ENCODE measurements around the gene MOB3B. TPM values are rescaled to one million over a fixed set of nuclear protein-coding genes. Genes with fewer than 3 reads are reported as not detected.
"Not testable (repeated sequence)": the region's sequence is repeated elsewhere in the genome, so short reads cannot be mapped to it uniquely, and the experiment has no call there.

The MOB3B gene
- total RNA-seq, 1 donor from 2014 or later: 0.91 TPM

DNA sequence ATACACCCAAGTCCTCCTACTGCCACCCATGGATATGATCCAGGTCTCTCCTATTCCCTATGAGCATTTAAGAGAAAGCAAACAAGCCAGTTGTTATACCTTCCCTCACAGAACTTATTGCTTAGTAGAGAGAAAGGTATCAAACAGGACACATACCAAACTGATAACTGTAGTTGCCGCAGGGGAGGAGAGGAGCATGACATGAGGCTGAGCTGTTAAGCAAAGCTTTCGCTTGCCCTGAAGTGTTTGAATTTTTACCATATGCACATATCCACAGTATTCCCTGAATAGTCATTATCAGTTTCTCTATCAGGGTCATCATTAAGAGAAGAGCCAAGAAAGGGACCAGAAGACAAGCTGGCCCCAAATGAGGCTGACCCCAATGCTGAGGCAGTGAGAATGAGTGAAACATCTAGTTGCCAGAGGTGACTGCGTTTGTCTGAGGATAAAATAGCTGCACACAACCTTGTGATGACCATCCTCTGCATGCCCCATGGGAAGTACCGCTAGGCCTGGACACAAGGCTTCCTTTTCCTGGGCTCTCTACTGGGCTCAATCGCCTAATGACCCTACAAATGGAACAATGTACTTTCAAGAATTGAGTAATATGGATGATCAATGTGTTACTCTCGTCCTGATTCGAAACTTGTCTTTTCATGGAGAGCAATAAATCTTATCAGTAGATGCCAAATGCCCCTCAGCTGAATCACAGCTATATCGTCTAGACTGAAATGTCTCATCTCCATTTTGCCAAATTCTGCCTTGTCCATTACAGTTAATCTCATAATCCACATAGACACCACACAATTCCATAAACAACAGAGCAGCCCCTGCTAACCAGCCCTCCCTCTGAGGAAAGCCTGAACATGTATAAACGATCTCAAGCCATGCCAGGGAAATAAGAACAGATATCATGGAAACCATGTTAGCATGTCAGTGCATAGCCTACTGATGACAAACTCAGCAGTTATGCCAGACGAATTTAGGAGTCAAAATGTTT lies 9.8 kb downstream of the MOB3B start:
- ATAC-seq (no peak), DNase-seq (ENCODE audit: low spot score) (no peak)

DNA sequence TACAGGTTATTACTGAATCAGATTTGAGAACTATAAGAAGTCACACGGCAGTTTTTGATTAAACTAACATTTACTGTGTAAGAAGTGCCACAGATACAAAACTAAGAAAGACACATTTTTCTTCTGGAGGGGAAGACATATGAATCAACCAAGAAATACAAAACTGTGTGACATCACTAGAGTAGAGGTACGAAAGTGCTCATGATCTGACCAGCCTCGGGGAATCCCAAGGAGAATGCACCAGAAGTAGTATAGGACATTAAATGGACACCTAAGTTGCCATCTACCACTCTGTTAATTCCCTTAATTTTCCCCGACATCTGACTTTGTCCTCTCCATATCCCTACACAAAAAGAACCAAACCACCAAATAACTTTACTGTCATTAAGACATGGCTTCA lies 10.8 kb downstream of the MOB3B start:
- no peak for DNase-seq (ENCODE audit: low spot score)

DNA sequence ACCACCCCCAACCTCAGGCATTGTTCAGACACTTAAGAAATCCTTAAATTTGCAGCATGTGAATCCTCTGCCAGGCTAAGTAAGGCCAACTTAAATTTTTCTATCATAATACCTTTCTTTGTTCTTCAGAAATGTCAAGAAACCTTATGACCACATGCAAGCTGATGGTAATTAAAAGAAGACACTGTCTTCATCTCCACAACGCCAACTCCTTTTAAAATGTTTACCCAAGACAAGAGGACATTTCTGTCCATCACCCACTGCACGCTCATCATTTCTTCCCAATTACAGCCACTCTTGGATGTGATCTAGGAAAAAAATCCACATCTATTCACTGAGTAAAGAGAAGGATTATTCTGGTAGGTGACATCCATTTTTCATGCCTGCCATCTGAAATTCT lies 11.6 kb downstream of the MOB3B start:
- DNase-seq (ENCODE audit: low spot score) (no peak), ATAC-seq (no peak)

More for the DNA sequence above, 10.8 kb downstream of the MOB3B start:
- no peak for ATAC-seq

DNA sequence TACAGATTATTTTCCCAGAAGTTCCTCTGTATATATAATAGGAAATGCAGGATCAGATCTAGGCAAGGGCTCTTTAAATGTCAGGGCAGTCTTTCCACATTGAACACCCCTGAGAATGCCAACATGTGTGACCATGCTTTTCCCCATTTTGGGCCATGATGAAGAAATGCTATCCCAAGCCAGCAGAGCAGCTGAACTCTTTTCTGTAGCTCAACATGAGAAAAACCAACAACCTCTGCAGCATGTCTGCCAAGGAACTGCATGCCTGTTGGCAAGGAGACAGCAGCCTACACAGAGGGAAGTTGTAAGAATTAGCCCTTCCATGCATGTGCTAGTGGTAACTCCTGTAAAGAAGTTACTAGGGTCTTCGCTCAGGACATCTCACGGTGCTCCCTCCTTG lies 15.1 kb downstream of the MOB3B start:
- no peak for ATAC-seq
- DNase-seq (ENCODE audit: low spot score): no peak

DNA sequence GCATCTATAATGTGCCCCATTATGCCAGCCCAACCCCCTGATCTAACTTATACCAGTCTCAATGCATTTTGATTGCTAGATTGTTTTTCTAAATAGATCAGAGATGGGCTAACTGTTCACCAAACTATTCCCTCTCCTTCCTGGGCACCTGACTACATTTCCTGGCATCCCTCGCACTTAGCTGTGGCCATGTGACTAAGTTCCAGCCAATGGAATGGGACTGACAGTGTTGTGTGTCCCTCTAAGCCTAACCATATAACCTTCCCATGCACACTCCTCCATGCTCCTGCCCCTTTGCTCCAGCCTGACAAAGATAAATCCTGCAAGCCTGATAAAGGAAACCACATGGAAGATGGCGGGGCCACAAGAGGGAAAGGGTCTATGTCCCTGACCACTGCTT lies 17.8 kb downstream of the MOB3B start:
- DNase-seq (ENCODE audit: low spot score) (no peak), ATAC-seq (no peak)

DNA sequence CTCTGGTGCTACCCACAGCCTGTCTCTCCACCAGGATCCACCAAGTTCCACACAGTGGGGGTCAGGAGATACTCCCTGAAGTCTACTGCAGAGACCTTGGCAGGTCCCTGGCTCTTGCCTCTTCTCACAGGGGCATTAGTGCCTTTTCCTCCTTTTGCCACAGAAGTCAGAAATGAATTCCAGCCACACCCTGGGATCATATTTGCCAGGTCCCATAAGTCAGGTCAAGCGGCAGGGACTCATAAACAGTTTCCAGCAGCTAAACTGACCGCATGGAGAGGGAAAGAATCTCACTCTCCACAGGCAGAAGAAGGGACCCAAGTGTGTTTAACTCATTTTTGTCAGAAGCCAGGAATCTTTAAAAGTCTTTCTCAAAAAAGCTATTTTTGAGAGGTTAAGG lies 18.8 kb downstream of the MOB3B start:
- DNase-seq (ENCODE audit: low spot score) (no peak), ATAC-seq (no peak)

DNA sequence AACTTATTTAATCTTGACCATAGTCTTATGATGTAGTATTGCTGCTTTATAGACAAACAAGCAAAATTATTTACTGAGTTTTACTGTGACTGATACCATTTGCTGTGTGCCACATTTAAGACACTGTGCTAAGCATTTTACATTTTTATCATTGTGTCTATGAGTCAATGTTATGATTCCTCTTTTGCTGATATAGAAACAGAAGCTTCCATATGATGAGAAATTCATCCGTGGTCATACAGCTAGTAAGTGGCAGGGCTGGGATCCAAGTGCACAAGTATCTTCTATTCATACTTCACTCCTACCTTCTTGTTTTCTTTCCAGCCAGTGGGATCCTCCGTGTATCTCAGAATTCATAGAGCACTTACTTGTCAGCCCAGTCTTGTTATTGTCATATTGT lies 22.6 kb downstream of the MOB3B start:
- DNase-seq (ENCODE audit: low spot score): no peak
- no peak for ATAC-seq

DNA sequence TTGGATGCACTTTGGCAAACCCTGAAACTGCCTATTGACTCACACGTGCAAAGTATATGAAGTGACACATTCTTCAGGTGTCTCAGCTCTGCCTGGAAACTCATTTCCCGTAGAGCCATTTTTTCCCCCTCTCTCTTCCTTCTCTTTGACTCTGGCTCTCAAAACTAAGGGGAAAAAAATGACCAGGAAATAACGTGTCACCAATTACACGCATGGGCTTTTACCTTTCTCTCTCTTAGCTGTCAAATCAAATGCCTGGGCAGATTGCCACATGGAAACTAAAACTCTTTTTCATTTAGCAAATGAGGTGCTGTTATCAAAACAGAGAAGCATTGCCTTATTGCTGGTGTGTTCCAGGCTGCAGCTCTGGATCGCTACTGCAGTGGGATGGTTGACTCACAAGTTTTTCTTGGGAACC lies 23.9 kb downstream of the MOB3B start:
- no peak for DNase-seq (ENCODE audit: low spot score)

DNA sequence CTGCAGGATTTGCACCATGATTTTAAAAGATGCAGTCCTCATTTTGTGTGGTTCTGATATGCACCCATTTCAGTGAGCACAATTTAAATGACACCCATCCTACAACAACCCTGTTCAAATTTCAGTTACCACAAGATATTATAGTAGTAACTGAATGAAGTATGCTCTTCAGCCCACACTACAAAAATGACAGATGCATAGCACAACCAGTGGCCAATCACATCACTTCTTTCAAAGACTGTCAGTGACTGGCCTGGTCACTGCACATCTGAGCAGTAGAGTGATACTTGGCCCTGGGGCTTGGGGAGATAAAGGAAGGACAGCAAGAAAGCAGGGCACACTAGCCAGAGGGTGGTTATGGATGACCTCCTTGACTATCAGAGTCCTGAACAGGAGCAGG lies 25.4 kb downstream of the MOB3B start:
- ATAC-seq (no peak), DNase-seq (ENCODE audit: low spot score) (no peak)

More for the DNA sequence above, 23.9 kb downstream of the MOB3B start:
- ATAC-seq: no peak

DNA sequence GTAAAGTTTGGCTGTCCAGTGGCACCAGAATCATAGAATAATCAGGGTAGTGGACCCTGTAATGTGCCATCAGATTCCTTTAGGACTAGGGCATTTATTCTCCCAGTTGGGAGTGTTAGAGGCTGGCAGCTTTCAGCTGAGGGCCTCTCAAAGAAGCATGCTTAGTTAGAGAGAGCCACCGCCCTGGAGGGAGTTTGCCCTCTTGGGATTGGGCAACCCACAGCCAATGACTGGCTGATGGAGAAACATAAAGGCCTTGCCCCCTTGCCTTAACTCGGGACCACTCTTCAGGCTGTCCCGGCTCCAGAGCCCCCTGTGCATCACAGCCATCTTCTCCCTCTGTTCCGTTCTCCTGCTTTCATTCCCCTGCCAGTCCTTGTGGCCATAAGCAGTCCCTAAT lies 26.0 kb downstream of the MOB3B start:
- DNase-seq (ENCODE audit: low spot score) (no peak), ATAC-seq (no peak)

DNA sequence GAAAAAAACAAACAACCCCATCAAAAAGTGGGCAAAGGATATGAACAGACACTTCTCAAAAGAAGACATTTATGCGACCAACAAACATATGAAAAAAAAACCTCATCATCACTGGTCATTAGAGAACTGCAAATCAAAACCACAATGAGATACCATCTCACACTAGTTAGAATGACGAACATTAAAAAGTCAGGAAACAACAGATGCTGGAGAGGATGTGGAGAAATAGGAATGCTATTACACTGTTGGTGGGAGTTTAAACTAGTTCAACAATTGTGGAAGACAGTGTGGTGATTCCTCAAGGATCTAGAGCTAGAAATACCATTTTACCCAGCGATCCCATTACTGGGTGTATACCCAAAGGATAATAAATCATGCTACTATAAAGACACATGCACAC lies 28.7 kb downstream of the MOB3B start:
- DNase-seq (ENCODE audit: low spot score); ATAC-seq: not testable (repeated sequence)

DNA sequence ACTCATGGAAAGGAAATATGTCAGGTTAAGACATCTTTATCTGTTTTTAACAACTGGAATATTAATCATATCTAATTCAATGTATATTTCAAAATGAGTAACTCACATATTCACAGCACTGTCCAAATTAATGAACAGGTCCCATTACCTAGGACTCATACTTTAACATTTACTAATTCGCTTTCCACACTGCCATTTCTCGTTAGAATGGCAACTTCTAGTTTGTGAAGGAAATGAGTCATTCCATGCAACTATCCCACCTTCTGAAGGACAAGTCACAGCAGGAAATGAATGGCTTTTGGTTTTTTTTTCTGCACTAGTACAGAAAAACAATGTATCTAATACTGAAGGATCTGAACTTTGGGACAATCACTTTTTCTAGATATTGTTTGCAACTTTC lies 30.2 kb downstream of the MOB3B start:
- ATAC-seq (no peak), DNase-seq (ENCODE audit: low spot score) (no peak)

DNA sequence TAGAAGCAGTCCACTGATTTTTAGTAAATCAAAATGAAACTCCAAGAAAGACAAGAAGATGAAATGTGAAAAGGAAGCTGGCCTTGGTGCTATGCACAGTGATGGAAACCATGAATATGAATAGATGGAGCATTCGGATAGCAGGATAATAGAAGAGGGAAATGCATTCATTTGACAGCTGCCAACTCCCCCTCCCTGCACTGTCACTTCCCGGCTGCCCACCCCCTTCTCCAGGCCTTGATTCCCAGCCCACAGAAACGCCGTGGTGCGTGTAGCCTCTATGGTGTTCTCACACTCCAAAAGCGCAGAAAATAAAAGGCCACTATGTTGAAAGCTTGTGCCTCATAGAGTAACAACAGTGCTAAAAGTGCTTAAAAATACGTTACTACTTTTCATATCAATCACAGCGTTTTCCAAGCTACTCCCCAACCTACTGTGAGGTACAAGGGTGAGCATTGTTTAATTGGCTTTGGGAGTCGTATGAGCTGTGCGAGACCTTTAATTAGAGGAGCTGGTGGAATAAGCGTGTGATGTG lies 31.7 kb downstream of the MOB3B start:
- DNase-seq (ENCODE audit: low spot score) (no peak), ATAC-seq (no peak)

DNA sequence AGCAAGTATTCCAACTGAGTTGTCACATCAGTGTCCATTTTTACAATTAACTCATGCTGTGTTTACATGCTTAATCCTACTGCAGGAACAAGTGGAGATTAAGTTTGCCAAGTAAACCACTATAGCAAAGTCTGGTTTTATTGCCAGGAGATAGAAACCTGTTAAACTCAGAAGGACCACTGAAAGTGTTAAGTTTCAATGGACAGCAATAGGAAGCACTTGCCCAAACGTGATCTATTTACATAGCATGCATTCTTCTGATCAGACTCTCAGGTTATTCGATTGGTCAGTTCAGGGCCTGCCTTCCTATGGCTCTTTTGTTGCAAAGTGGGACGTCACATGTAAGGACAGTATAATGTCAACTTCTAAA lies 33.5 kb downstream of the MOB3B start:
- no peak for ATAC-seq
- no peak for DNase-seq (ENCODE audit: low spot score)

DNA sequence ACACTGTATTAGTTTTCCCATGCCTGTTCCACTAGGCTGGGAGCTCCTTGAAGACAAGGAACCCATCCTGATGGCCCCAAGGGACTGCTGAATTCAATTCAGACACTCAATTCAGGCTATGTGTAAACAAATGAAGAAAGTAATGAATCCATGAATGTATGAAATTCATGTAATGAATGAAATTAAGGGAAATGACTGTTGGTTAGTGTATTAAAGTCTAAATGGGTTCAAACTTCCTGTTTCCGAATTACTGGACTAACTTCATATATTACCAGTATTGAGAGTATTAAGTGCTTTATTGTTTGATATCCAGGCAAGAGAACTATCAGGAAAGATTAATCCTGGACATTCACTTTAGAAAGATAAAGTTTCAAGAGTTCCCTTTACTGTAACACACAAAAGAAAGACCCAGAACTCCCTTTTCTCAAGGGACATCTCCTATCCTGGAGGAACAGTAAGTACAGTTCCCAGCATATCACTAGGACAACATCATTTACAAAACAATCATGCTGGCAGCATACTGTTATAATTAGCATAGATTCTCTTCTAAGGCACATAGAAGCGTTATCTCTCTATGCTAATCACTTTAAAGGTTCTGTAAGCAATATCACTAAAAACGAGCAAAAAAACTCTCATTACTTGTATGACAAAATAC lies 34.0 kb downstream of the MOB3B start:
- ATAC-seq: no peak
- no peak for DNase-seq (ENCODE audit: low spot score)

DNA sequence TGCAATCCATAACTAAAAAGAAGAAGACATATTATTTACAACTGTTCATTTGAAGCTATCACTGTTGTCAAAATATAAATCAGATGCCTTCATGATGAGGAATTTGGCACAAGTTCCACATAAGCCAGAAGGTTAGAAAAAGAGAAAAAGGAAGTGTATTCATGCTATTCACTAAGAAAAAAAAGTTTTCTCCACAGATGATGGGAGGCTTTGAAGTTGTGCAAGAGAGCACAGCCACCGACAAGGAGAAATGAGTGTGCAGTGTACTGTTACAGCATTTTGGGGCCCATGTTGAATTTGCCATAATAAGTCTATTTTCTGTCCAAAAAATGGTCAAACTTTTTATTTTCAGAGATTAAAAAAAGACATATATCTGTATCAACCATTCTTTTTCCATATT lies 38.5 kb downstream of the MOB3B start:
- DNase-seq (ENCODE audit: low spot score) (no peak), ATAC-seq (no peak)

DNA sequence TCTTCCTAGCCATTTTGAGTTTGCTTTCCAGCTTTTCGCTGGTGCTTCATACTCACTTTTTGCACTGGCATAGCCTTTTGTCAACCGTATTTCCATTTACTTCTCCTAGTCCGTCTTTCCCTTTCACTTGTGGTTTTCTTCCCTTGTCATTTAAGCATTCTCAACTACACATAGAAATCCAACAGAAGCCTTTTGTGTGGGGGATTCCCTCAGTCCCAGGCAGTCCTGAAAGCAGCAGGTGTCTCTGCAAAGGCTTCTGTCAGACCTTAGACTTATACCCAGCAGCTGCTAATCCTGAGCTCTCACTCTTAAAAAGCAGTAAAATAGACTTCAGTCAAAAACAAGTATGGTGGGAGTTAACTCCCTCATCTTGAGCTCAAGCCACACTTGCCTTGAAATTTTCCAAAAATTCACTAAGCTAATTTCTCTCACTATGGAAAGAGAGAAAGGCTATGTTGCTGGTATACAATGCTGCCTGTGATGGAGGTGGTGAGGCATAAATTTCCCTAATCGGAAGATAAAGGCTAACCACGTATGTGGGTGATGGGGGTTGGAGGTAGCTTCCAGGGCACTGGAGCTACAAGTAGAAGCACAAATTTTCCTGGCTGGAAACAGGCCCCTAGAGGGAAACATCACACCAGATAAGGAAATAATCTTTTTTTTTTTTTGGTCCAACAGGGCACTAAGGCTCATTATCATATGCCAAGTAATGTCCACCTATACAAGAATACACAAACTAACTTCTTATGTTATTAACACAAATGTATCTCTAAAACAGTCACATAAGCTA lies 40.3 kb downstream of the MOB3B start:
- no peak for DNase-seq (ENCODE audit: low spot score)
- ATAC-seq: no peak

DNA sequence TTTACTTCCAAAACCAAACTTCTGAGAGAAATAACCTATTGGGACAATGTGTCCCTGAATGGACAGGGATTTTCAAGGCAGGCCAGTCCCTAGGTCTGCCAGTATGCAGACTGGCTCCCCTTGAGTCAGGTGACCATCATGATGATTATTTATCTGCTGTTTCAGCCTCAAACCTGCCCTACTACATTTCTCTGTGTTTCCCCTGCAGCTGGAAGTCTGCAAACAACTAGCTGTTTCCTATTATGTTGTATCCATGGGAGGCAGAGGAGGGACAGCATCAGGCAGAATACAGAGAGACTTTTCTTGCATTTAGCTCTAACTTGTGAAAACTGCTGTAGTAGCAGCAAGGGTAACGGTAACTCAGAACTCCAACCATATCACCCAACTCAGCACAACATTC lies 41.7 kb downstream of the MOB3B start:
- no peak for DNase-seq (ENCODE audit: low spot score)
- ATAC-seq: no peak

DNA sequence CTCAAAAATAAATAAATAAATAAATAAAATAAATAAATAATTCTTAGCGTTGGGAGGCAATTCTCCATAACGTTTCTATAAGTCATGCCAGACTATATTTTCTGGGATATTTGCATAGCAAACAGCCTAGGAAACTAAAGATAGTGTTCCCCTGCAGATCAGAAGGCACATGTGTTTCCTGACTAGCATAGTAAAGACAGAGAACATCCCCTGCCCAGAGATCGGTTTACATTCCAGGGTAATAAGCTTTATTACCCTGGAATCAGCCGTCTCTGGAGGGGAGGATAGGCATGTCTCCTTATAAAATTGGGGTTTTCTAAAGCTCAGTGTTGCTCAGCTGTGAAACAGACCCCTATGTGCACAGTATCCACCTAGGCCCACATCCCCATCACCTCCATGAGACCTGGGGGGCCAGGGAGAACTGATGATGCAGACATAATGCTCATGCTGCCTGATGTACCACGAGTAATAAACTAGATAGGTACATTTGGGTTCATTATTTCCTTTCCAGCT lies 42.4 kb downstream of the MOB3B start:
- DNase-seq (ENCODE audit: low spot score) (no peak), ATAC-seq (no peak)

DNA sequence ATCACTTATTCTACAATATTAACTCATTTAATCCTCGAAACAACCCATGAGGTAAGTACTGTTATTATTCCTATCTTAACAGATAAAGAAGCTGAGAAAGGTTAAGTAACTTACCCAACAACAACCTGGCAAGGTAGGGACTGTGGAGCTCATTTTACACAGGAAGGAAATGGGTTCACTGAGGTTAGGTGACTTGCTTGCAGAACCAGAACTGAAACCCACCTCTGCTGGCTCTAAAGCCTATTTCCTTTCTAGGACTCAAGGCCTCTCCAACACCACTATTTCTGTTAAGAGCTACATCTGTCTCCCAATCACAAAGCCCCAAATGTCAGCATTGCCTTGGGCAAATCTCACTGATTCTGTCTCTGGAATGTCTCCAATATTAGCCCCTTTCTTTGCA lies 44.5 kb downstream of the MOB3B start:
- no peak for ATAC-seq
- DNase-seq (ENCODE audit: low spot score): no peak

DNA sequence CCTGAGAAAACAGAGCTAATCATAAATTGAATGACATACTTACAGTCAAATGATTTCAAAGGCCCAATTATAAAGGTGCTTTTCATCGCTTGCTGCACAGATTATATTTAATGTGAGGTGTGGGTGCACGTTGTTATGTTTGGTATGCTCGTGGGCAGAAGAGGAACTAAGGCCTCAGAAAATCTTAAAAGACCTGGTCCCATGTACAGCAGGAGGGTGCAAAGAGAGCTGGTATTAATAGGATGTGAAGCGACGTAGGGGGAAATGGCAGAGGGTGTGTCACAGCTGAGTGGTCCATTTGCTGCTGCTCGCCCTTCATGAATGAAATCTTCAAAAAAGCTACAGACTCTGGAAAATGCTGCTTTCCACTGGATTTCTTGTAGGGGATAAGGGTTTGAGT lies 46.0 kb downstream of the MOB3B start:
- ATAC-seq: no peak

More for the DNA sequence above, 46.0 kb downstream of the MOB3B start:
- DNase-seq (ENCODE audit: low spot score): no peak

Data from left lobe of liver (tissue), 2 donors.